ENCODE data around the gene DOCK2. TPM values are rescaled to one million over a fixed set of nuclear protein-coding genes. Genes with fewer than 3 reads are reported as not detected.

Gene DOCK2
- polyA plus RNA-seq, 2 of the 4 experiments (the other 2 are of a cell fraction) = 2.1 to 4.6 TPM

GRCh38 chr5:169667896-169668674 is 31.0 kb downstream of the DOCK2 start:
- Histone ChIP-seq H3K4me1 (peaks cover 23% of the 10 kb centered on the region), H3K4me3 (no peak overlapping the region), H3K9me3 (peaks cover 3% of the 10 kb centered on the region; the same call in 2 of the 3 replicates), H3K27ac (peak overlapping the region; percentile 63 to 78), H3K4me2 (peak overlapping the region; percentile 59)
- POLR2A ChIA-PET = interaction anchor here (1.6 kb wide), 1 partner anchor 84 kb away, joined by 4 read pairs; the partner anchor contains the start of gene SPDL1
- 18% methylated on average over 9 of the region's 9 CpGs for WGBS (ENCODE audit: missing lambda C conversion rate)
- peak; percentile 55 to 80 for DNase-seq (ENCODE audit: low read depth in 1 of 2, low spot score in 1 of 2)
- no peak for FAIRE-seq
- ATAC-seq = peak; percentile 82
- CTCF ChIA-PET = interaction anchor here (0.8 to 1.5 kb wide), 3 partner anchors 9 to 12 kb away, joined by 3 to 5 read pairs (median 4); no protein-coding TSS in a partner anchor
- TF ChIP-seq JUN (IDR thresholded peaks at IDR 0.05) (0 out of 5 replicates have a peak, but pooled peaks have one; percentile 40 to 45), HOXB13 (CRISPR knock-in tag; IDR thresholded peaks at IDR 0.05; ENCODE audit: low read depth) (no peak), SREBF2 (IDR thresholded peaks at IDR 0.05) (no peak), CHD4 (IDR thresholded peaks at IDR 0.05; ENCODE audit: borderline replicate concordance) (no peak), RAD21 (conservative IDR thresholded peaks at IDR 0.05 in 1 of 2, IDR thresholded peaks at IDR 0.05 in 1 of 2) (no peak), SMC3 (IDR thresholded peaks at IDR 0.05) (no peak), CBX2 (IDR thresholded peaks at IDR 0.05; ENCODE audit: borderline replicate concordance, low read depth) (no peak), JUNB (IDR thresholded peaks at IDR 0.05) (peak; percentile 65), CEBPB (IDR thresholded peaks at IDR 0.05) (peak in 1 of 2 experiments; percentile 45; a peak in 1 of 4 replicates), FOSL2 (IDR thresholded peaks at IDR 0.05) (no peak), FOSL2 (CRISPR knock-in tag; IDR thresholded peaks at IDR 0.05) (peak; percentile 54; the same call in 1 of the 2 replicates), ATOH8 (CRISPR knock-in tag; IDR thresholded peaks at IDR 0.05; ENCODE audit: low read depth) (no peak), EP300 (IDR thresholded peaks at IDR 0.05) (peak; percentile 19 to 59; a peak in 2 of 5 replicates), EHMT2 (IDR thresholded peaks at IDR 0.05; ENCODE audit: low read depth) (no peak), HOXB5 (CRISPR knock-in tag; IDR thresholded peaks at IDR 0.05) (no peak), MAFK (IDR thresholded peaks at IDR 0.05; ENCODE audit: partially characterized antibody) (peak; percentile 71), HOXA7 (CRISPR knock-in tag; IDR thresholded peaks at IDR 0.05) (no peak), BHLHE40 (IDR thresholded peaks at IDR 0.05; ENCODE audit: low read depth, low read length) (no peak), ZSCAN20 (CRISPR knock-in tag; IDR thresholded peaks at IDR 0.05) (no peak), GATA3 (IDR thresholded peaks at IDR 0.05; ENCODE audit: borderline replicate concordance) (peak; percentile 79), PBX3 (IDR thresholded peaks at IDR 0.05) (peak; percentile 68; the same call in 1 of the 2 replicates), E2F6 (IDR thresholded peaks at IDR 0.05; ENCODE audit: borderline replicate concordance, low read depth) (no peak), HDAC2 (IDR thresholded peaks at IDR 0.05) (no peak), MYC (IDR thresholded peaks at IDR 0.05; ENCODE audit: borderline replicate concordance, low read length) (no peak), EHF (CRISPR knock-in tag; IDR thresholded peaks at IDR 0.05) (no peak), REST (IDR thresholded peaks at IDR 0.05) (no peak), NFE2L2 (conservative IDR thresholded peaks at IDR 0.05; ENCODE audit: low read length) (peak; percentile 58), RCOR1 (IDR thresholded peaks at IDR 0.05; ENCODE audit: low read depth, low read length) (no peak), MAX (IDR thresholded peaks at IDR 0.05) (0 out of 2 replicates have a peak, but pooled peaks have one; percentile 24), HES2 (IDR thresholded peaks at IDR 0.05) (no peak), PHF8 (IDR thresholded peaks at IDR 0.05; ENCODE audit: borderline replicate concordance, low read depth) (no peak), ZFP36 (IDR thresholded peaks at IDR 0.05; ENCODE audit: borderline replicate concordance, partially characterized antibody) (peak; percentile 35)
- TF ChIP-seq, protein P1, sequence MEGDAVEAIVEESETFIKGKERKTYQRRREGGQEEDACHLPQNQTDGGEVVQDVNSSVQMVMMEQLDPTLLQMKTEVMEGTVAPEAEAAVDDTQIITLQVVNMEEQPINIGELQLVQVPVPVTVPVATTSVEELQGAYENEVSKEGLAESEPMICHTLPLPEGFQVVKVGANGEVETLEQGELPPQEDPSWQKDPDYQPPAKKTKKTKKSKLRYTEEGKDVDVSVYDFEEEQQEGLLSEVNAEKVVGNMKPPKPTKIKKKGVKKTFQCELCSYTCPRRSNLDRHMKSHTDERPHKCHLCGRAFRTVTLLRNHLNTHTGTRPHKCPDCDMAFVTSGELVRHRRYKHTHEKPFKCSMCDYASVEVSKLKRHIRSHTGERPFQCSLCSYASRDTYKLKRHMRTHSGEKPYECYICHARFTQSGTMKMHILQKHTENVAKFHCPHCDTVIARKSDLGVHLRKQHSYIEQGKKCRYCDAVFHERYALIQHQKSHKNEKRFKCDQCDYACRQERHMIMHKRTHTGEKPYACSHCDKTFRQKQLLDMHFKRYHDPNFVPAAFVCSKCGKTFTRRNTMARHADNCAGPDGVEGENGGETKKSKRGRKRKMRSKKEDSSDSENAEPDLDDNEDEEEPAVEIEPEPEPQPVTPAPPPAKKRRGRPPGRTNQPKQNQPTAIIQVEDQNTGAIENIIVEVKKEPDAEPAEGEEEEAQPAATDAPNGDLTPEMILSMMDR (IDR thresholded peaks at IDR 0.05) = no peak

Data from A549 (cell line).